HG02678 (cell line): ENCODE data around the gene PRKCA.
"Not testable (repeated sequence)": the region's sequence is repeated elsewhere in the genome, so short reads cannot be mapped to it uniquely, and the experiment has no call there.

Source experiments
- ATAC-seq: cut with Tn5 transposase; IDR thresholded peaks from one replicate; pipeline ENCODE4 v1.9.1; 2021; ENCODE audit warnings: mild to moderate bottlenecking, moderate library complexity; ENCODE audit not compliant: unreplicated experiment

PRKCA gene

GRCh38 chr17:66724581-66725341 lies 422.3 kb downstream of the PRKCA start:
- no peak for ATAC-seq

- ATAC-seq = not testable (repeated sequence)
Measured at GRCh38 chr17:66725438-66725837, 423.0 kb downstream of the PRKCA start.

- ATAC-seq = no peak
Measured at GRCh38 chr17:66725956-66726355, 423.5 kb downstream of the PRKCA start.

GRCh38 chr17:66726371-66726770 lies 424.0 kb downstream of the PRKCA start:
- ATAC-seq = no peak

- no peak for ATAC-seq
Measured at GRCh38 chr17:66726846-66727245, 424.4 kb downstream of the PRKCA start.

- ATAC-seq = peak; percentile 93
Measured at GRCh38 chr17:66727634-66728570, 425.5 kb downstream of the PRKCA start.

- no peak for ATAC-seq
Measured at GRCh38 chr17:66730461-66730923, 428.1 kb downstream of the PRKCA start.

GRCh38 chr17:66733759-66734158 lies 431.3 kb downstream of the PRKCA start:
- ATAC-seq = no peak

- ATAC-seq = no peak
Measured at GRCh38 chr17:66734186-66734943, 432.0 kb downstream of the PRKCA start.

GRCh38 chr17:66737524-66737923 lies 435.1 kb downstream of the PRKCA start:
- no peak for ATAC-seq

GRCh38 chr17:66738301-66738700 lies 435.9 kb downstream of the PRKCA start:
- ATAC-seq = no peak

- no peak for ATAC-seq
Measured at GRCh38 chr17:66739553-66739952, 437.1 kb downstream of the PRKCA start.

- no peak for ATAC-seq
Measured at GRCh38 chr17:66740226-66740625, 437.8 kb downstream of the PRKCA start.

- ATAC-seq = no peak
Measured at GRCh38 chr17:66743511-66743910, 441.1 kb downstream of the PRKCA start.

GRCh38 chr17:66746736-66747135 lies 444.3 kb downstream of the PRKCA start:
- ATAC-seq = no peak

- ATAC-seq = no peak
Measured at GRCh38 chr17:66747578-66748275, 445.3 kb downstream of the PRKCA start.

- no peak for ATAC-seq
Measured at GRCh38 chr17:66748578-66748977, 446.2 kb downstream of the PRKCA start.

GRCh38 chr17:66749217-66749832 lies 446.9 kb downstream of the PRKCA start:
- ATAC-seq = no peak

GRCh38 chr17:66750116-66750515 lies 447.7 kb downstream of the PRKCA start:
- ATAC-seq = no peak
